Activated CD4-positive, alpha-beta T cell treated with anti-CD3 and anti-CD28 coated beads, Interleukin-2, amount 50 U/mL, for 48 hours (primary cell): ENCODE results near the gene DNAH1.

ENCODE experiments used
- DNase-seq, 2 experiments: peaks; one replicate each; pipeline ENCODE4 v3.0.0-alpha.2; 2020

DNAH1 gene

GRCh38 chr3:52361454-52361853 lies 45.3 kb downstream of the DNAH1 start:
- DNase-seq: no peak

GRCh38 chr3:52361898-52362297 lies 45.8 kb downstream of the DNAH1 start:
- DNase-seq: no peak

GRCh38 chr3:52364322-52365035 lies 48.4 kb downstream of the DNAH1 start:
- DNase-seq: no peak

- no peak for DNase-seq
Observed at GRCh38 chr3:52366527-52366926, 50.4 kb downstream of the DNAH1 start.

- DNase-seq: no peak
Observed at GRCh38 chr3:52367891-52368880, 52.1 kb downstream of the DNAH1 start.

- DNase-seq: no peak
Observed at GRCh38 chr3:52370531-52370930, 54.4 kb downstream of the DNAH1 start.

- DNase-seq: no peak
Observed at GRCh38 chr3:52372822-52373504, 56.8 kb downstream of the DNAH1 start.

- no peak for DNase-seq
Observed at GRCh38 chr3:52373676-52374075, 57.6 kb downstream of the DNAH1 start.

- DNase-seq: no peak
Observed at GRCh38 chr3:52374173-52374572, 58.1 kb downstream of the DNAH1 start.

GRCh38 chr3:52379610-52380009 lies 63.5 kb downstream of the DNAH1 start:
- DNase-seq: no peak

GRCh38 chr3:52380023-52380422 lies 63.9 kb downstream of the DNAH1 start:
- DNase-seq: no peak

GRCh38 chr3:52381623-52382022 lies 65.5 kb downstream of the DNAH1 start:
- no peak for DNase-seq

- DNase-seq: no peak
Observed at GRCh38 chr3:52383446-52383845, 67.3 kb downstream of the DNAH1 start.

GRCh38 chr3:52384019-52384761 lies 68.1 kb downstream of the DNAH1 start:
- DNase-seq: no peak

- DNase-seq: peak; percentile 35 to 43
Observed at GRCh38 chr3:52385157-52385556, 69.0 kb downstream of the DNAH1 start.

- DNase-seq: no peak
Observed at GRCh38 chr3:52387481-52387880, 71.4 kb downstream of the DNAH1 start.

GRCh38 chr3:52388348-52388821 lies 72.3 kb downstream of the DNAH1 start:
- DNase-seq: no peak

- no peak for DNase-seq
Observed at GRCh38 chr3:52388933-52389332, 72.8 kb downstream of the DNAH1 start.

GRCh38 chr3:52391096-52391495 lies 75.0 kb downstream of the DNAH1 start:
- DNase-seq: no peak

GRCh38 chr3:52392216-52392930 lies 76.3 kb downstream of the DNAH1 start:
- no peak for DNase-seq

- no peak for DNase-seq
Observed at GRCh38 chr3:52393131-52393807, 77.2 kb downstream of the DNAH1 start.
